Measurements from ENCODE around the gene POLR2B. TPM values are rescaled to one million over a fixed set of nuclear protein-coding genes. Genes with fewer than 3 reads are reported as not detected.
"Not testable (repeated sequence)": the region's sequence is repeated elsewhere in the genome, so short reads cannot be mapped to it uniquely, and the experiment has no call there.

POLR2B gene
- total RNA-seq, 1 experiment from 2014 or later, result 122 TPM

DNA sequence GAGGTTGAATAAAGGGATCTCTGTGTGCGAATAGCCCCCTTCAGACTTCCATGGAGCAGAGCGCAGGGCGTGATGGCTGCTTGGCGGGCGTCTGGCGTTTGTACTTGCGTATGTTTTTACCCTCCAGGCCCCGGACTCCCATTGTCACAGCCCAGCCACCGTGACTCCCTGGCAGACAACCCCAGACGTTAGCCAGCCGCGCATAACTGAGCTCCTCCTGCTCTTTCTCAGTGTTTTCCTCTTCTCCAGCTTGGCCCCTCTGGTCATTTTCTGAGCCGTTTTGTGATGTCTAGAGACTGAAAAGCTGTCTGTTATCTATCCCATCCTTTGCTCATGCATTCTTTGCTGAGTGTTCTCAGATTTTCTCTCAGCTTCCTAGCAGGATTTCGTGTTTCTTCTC lies 77.2 kb downstream of the POLR2B start:
- no peak for DNase-seq
- no peaks in the 10 kb centered on the region for H3K36me3 ChIP-seq (replicated peaks; ENCODE audit: control insufficient read depth, insufficient read depth, low read length)
- no peak overlapping the region for H3K4me3 ChIP-seq (ENCODE audit: insufficient read depth, low read depth, low read length)
- no peaks in the 10 kb centered on the region for H3K27me3 ChIP-seq (ENCODE audit: control insufficient read depth, insufficient read depth, low read length)

DNA sequence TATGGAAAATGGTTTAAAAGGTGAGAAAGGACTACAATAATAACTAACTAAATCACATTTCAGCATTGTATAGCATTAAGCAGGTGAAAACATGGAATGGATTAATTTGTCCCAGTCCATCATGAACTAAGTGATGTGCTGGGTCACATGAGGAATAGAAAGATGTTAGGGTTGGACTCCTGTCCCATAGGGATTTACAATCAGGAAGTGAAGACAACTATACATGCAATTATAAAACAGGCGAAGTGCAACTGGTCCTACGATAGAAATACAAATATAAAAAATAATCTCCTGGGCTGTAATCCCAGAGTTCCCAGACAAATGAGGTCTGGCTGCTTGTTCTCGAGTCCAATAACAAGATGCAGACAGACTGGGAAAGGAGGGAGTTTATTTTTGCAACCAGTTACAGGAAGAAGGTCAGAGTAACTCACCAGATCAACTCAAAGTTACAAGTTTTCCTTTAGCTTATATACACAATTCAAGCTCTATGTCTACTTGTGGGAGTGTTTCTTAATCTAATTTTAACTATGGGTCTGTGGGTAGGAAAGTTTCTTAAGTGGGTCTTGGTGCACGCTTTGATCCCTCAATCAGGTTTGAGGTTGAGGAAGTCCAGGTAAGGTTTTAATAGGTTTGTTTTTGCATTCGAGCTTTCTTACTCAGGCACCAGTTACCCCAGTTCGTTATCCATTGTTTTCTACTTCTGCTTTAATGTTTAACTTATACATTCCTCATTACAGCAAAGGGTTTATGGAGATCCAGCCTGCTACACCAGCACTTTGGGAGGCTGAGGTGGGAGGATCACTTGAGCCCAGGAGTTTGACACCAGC lies 81.4 kb downstream of the POLR2B start:
- no peak for DNase-seq
- H3K36me3 ChIP-seq (replicated peaks; ENCODE audit: control insufficient read depth, insufficient read depth, low read length), result no peaks in the 10 kb centered on the region
- H3K4me3 ChIP-seq (ENCODE audit: insufficient read depth, low read depth, low read length), result no peak overlapping the region
- no peaks in the 10 kb centered on the region for H3K27me3 ChIP-seq (ENCODE audit: control insufficient read depth, insufficient read depth, low read length)

GRCh38 chr4:57060717-57061067 lies 82.0 kb downstream of the POLR2B start:
- H3K36me3 ChIP-seq (replicated peaks; ENCODE audit: control insufficient read depth, insufficient read depth, low read length); H3K27me3 ChIP-seq (ENCODE audit: control insufficient read depth, insufficient read depth, low read length); DNase-seq; H3K4me3 ChIP-seq (ENCODE audit: insufficient read depth, low read depth, low read length): not testable (repeated sequence)

DNA sequence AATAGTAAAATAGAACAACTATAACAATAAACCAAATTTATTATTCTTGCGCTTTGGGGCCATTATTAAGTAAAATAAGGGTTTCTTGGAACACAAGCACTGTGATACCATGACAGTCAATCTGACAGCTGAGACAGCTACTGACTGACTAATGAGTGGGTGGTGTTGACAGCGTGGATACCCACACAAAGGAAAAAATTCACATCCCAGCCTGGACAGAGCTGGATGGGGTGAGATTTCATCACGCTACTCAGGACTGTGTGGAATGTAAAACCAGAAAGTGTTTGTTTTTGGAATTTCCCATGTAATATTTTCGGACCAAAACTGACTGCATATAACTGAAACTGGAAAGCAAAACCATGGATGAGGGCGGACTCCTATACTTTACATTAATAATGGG lies 82.7 kb downstream of the POLR2B start:
- H3K36me3 ChIP-seq (replicated peaks; ENCODE audit: control insufficient read depth, insufficient read depth, low read length), result no peaks in the 10 kb centered on the region
- DNase-seq, result no peak
- H3K4me3 ChIP-seq (ENCODE audit: insufficient read depth, low read depth, low read length), result no peak overlapping the region
- no peaks in the 10 kb centered on the region for H3K27me3 ChIP-seq (ENCODE audit: control insufficient read depth, insufficient read depth, low read length)

GRCh38 chr4:57063518-57063917 lies 84.8 kb downstream of the POLR2B start:
- Histone ChIP-seq H3K27me3 (ENCODE audit: control insufficient read depth, insufficient read depth, low read length) (no peaks in the 10 kb centered on the region), H3K4me3 (ENCODE audit: insufficient read depth, low read depth, low read length) (no peak overlapping the region), H3K36me3 (replicated peaks; ENCODE audit: control insufficient read depth, insufficient read depth, low read length) (no peaks in the 10 kb centered on the region)
- no peak for DNase-seq

GRCh38 chr4:57064120-57064519 lies 85.4 kb downstream of the POLR2B start:
- DNase-seq, result no peak
- H3K4me3 ChIP-seq (ENCODE audit: insufficient read depth, low read depth, low read length), result no peak overlapping the region

DNA sequence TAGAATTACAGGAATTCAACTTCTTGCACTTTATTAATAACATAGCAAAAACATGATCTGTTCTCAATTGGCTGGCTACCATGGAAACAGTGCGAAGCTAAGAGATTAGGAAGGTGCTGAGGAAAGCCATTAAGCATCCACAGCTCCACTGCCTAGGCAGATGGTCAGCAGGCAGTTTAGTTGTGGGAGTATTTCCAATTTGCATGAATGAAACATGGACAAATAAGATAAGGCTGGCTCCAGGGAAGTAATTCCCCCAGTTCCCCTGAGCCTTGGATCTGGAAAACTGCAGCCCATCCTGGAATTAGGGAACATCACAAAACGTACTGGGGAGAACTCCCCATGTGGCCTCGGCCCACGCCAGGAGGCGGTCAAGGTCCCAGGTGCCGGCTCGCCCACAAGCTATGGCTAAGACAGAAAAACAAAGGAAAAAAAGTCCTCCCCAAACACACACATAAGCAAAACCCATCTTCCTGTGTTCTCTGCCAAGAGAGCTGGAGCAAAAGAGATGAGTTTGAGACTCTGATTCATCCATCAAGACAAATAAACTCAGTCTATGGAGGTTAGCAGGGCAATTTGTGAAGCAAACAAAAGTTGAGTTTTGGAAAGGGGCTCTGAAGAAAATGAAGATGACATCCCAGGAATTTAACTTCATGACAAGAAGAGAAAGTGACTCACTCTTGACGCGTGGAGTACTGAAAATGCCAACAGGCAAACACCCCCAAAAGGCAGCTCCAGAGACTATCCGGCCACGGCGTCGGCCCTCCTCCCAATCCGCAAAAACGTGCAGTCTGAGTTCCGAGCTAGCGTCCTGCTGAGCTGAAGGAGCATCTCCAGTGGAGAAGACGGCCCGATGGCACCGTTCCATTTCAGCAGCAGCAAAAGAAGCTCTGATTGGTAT lies 86.4 kb downstream of the POLR2B start:
- no peak for DNase-seq
- Histone ChIP-seq H3K36me3 (replicated peaks; ENCODE audit: control insufficient read depth, insufficient read depth, low read length) (no peaks in the 10 kb centered on the region), H3K4me3 (ENCODE audit: insufficient read depth, low read depth, low read length) (no peak overlapping the region), H3K27me3 (ENCODE audit: control insufficient read depth, insufficient read depth, low read length) (no peaks in the 10 kb centered on the region)

More at GRCh38 chr4:57064120-57064519, 85.4 kb downstream of the POLR2B start:
- Histone ChIP-seq H3K36me3 (replicated peaks; ENCODE audit: control insufficient read depth, insufficient read depth, low read length) (no peaks in the 10 kb centered on the region), H3K27me3 (ENCODE audit: control insufficient read depth, insufficient read depth, low read length) (no peaks in the 10 kb centered on the region)

- H3K36me3 ChIP-seq (replicated peaks; ENCODE audit: control insufficient read depth, insufficient read depth, low read length), result no peaks in the 10 kb centered on the region
- no peak overlapping the region for H3K4me3 ChIP-seq (ENCODE audit: insufficient read depth, low read depth, low read length)
- no peaks in the 10 kb centered on the region for H3K27me3 ChIP-seq (ENCODE audit: control insufficient read depth, insufficient read depth, low read length)
- no peak for DNase-seq
Measured at GRCh38 chr4:57065730-57066482, 87.2 kb downstream of the POLR2B start.

DNA sequence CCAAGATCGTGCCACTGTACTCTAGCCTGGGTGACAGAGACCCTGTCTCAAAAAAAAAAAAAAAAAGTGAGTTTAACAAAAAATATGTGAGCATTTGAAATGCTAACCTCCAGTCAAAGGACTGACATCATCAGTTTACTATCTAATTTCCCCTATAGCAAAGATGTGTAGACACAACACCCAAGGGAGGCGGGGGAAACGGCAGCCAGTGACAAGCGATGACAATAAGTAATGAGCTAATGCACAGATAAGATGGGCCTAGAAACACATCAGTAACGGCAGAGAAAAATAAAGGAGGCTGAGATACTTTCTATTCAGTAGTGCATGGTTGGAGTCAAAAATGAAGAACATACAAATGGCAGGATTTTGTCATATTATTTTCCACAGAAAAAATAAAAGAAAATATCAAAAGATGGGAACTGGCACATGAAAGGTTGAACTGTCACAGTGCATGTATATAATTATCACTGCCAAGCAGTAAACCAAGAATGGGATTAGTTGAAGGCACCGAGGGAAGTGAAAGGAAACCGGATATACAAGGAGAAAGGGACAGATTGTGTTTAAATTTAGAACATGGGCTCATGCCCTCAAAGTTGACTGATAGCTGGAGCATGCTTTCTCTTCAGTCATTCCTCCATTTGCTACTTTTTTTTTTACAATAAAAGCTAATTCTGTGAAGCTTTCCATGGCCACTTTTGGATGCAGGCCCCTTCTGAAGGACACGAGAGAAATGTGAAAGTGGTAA lies 89.7 kb downstream of the POLR2B start:
- no peaks in the 10 kb centered on the region for H3K36me3 ChIP-seq (replicated peaks; ENCODE audit: control insufficient read depth, insufficient read depth, low read length)
- no peak for DNase-seq
- H3K27me3 ChIP-seq (ENCODE audit: control insufficient read depth, insufficient read depth, low read length), result no peaks in the 10 kb centered on the region
- no peak overlapping the region for H3K4me3 ChIP-seq (ENCODE audit: insufficient read depth, low read depth, low read length)

DNA sequence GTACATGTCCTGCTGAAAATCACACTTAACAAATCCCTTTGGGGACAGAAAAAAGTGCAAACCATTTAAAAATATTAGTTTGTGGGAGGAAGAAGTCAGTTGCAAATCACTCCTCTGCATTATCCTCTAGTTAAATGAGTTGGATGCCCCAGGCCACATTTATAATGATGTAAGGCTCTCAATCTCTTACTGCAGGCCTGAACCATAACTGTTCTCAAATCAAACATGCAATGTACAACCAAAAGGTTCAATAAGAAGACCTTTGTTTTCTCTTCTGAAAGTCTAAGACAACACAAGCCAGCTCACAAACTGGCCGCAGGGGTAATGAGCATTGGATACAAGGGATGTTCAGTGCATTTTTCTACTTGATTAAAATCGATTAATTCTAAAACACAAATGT lies 91.8 kb downstream of the POLR2B start:
- Histone ChIP-seq H3K4me3 (ENCODE audit: insufficient read depth, low read depth, low read length) (no peak overlapping the region), H3K36me3 (replicated peaks; ENCODE audit: control insufficient read depth, insufficient read depth, low read length) (no peaks in the 10 kb centered on the region), H3K27me3 (ENCODE audit: control insufficient read depth, insufficient read depth, low read length) (no peaks in the 10 kb centered on the region)
- no peak for DNase-seq

GRCh38 chr4:57071326-57071725 lies 92.6 kb downstream of the POLR2B start:
- no peaks in the 10 kb centered on the region for H3K27me3 ChIP-seq (ENCODE audit: control insufficient read depth, insufficient read depth, low read length)
- H3K36me3 ChIP-seq (replicated peaks; ENCODE audit: control insufficient read depth, insufficient read depth, low read length), result no peaks in the 10 kb centered on the region
- no peak overlapping the region for H3K4me3 ChIP-seq (ENCODE audit: insufficient read depth, low read depth, low read length)
- no peak for DNase-seq

DNA sequence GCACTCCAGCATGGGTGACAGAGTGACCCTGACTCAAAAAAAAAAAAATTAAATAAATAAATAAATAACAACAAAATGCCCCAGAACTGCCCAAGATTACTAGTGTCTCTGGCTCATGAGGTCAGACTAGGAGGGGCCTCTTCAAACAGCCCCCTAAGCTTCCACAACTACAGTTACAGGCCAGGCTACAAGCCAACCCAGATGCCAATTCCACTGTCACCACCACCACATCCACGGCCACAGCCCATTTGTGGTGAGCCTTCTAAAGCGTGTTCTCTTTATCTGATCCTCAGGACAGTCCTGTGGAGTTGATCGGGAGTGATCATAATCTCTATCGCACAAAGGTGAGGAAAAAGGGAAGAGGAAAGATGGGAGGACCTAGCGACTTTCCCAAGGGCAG lies 94.9 kb downstream of the POLR2B start:
- no peak for DNase-seq
- H3K4me3 ChIP-seq (ENCODE audit: insufficient read depth, low read depth, low read length), result no peak overlapping the region
- H3K36me3 ChIP-seq (replicated peaks; ENCODE audit: control insufficient read depth, insufficient read depth, low read length), result no peaks in the 10 kb centered on the region
- H3K27me3 ChIP-seq (ENCODE audit: control insufficient read depth, insufficient read depth, low read length), result no peaks in the 10 kb centered on the region

DNA sequence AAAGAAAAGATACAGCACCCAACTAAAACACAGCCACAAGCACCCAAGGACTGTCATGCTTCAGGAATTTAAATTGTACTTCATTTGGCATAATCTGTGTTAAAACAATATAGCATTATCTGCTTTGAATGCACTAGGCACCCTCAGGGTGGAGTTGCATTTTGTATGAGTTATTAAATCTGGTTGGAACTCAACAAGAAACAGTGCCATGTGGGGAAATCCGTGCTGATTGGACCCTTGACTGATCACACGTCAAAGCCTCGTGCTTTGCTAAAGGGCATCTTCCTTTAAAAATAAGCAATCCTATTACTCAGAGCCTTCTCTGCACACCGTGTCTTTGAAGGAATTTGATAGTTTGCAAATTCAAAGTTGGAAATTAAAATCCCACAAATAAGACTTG lies 96.0 kb downstream of the POLR2B start:
- no peak for DNase-seq
- Histone ChIP-seq H3K4me3 (ENCODE audit: insufficient read depth, low read depth, low read length) (no peak overlapping the region), H3K27me3 (ENCODE audit: control insufficient read depth, insufficient read depth, low read length) (no peaks in the 10 kb centered on the region), H3K36me3 (replicated peaks; ENCODE audit: control insufficient read depth, insufficient read depth, low read length) (no peaks in the 10 kb centered on the region)

GRCh38 chr4:57075367-57075766 lies 96.7 kb downstream of the POLR2B start:
- Histone ChIP-seq H3K4me3 (ENCODE audit: insufficient read depth, low read depth, low read length) (no peak overlapping the region), H3K27me3 (ENCODE audit: control insufficient read depth, insufficient read depth, low read length) (no peaks in the 10 kb centered on the region), H3K36me3 (replicated peaks; ENCODE audit: control insufficient read depth, insufficient read depth, low read length) (no peaks in the 10 kb centered on the region)
- DNase-seq, result no peak
